ENCODE data around the gene WDFY4. TPM values are rescaled to one million over a fixed set of nuclear protein-coding genes. Genes with fewer than 3 reads are reported as not detected.

WDFY4 gene
- total RNA-seq, 1 donor from 2014 or later: not detected

DNA sequence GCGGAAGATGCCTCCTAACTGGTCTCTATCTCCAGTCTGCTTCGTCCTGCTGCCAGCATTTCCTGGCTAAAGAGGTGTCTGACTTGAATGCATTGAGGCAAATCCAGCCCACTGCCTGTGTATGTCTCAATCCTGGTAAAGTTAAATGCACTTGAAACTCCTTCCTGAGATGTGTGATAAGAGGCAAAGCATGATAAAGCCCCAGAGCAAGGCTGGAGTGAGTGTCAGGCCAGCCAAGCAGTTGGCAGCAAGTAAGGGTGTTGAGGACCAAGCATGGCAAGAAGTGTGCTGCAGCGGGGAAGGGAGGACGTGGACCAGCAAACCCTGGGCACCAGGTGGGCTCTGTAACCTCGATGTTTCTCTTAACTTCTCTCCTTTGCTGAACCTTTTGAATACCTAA lies 225.9 kb downstream of the WDFY4 start:
- Histone ChIP-seq H3F3A (ENCODE audit: low read depth) (no peaks in the 10 kb centered on the region), H3K79me2 (ENCODE audit: low read depth) (no peaks in the 10 kb centered on the region), H3K9me3 (ENCODE audit: low read depth) (no peaks in the 10 kb centered on the region), H3K4me1 (no peaks in the 10 kb centered on the region), H3K9ac (no peak overlapping the region), H4K20me1 (ENCODE audit: low read depth) (no peaks in the 10 kb centered on the region), H3K36me3 (no peaks in the 10 kb centered on the region), H2AFZ (replicated peaks) (no peak overlapping the region), H3K27me3 (no peaks in the 10 kb centered on the region), H3K27ac (no peak overlapping the region), H3K4me3 (no peak overlapping the region), H3K4me2 (no peak overlapping the region)
- Mint-ChIP-seq H3K27ac (no peak overlapping the region), H3K36me3 (no peaks in the 10 kb centered on the region), H3K9me3 (no peaks in the 10 kb centered on the region), H3K27me3 (ENCODE audit: insufficient read depth, low read depth) (peaks cover 6% of the 10 kb centered on the region), H3K4me1 (no peaks in the 10 kb centered on the region), H3K4me3 (no peak overlapping the region)
- no peak for DNase-seq (ENCODE audit: low spot score)
- TF ChIP-seq, protein P1, sequence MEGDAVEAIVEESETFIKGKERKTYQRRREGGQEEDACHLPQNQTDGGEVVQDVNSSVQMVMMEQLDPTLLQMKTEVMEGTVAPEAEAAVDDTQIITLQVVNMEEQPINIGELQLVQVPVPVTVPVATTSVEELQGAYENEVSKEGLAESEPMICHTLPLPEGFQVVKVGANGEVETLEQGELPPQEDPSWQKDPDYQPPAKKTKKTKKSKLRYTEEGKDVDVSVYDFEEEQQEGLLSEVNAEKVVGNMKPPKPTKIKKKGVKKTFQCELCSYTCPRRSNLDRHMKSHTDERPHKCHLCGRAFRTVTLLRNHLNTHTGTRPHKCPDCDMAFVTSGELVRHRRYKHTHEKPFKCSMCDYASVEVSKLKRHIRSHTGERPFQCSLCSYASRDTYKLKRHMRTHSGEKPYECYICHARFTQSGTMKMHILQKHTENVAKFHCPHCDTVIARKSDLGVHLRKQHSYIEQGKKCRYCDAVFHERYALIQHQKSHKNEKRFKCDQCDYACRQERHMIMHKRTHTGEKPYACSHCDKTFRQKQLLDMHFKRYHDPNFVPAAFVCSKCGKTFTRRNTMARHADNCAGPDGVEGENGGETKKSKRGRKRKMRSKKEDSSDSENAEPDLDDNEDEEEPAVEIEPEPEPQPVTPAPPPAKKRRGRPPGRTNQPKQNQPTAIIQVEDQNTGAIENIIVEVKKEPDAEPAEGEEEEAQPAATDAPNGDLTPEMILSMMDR (IDR thresholded peaks at IDR 0.05): no peak
- TF ChIP-seq EZH2 (IDR thresholded peaks at IDR 0.05): no peak
- no peak for TF ChIP-seq EZH2phosphoT487 (IDR thresholded peaks at IDR 0.05)

DNA sequence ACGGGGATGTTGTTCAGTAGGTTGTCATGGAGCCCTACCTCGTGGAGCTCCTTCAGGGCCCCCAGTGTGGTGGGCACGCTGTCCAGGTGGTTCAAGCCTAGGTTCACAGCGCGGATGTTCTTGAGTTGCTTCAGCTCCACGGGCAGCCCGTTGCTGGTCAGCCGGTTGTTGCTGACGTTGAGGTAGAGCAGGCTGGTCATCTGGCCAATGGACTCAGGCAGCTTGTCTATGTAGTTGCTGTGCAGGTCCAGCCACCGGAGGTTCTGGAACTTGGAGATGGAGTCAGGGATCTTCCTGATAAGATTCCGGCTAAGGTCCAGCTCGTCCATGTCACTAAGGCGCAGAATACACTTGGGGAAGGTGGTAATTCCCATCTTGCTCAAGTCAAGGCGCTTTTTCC lies 229.0 kb downstream of the WDFY4 start:
- H3K36me3 ChIP-seq: no peaks in the 10 kb centered on the region
- no peaks in the 10 kb centered on the region for H4K20me1 ChIP-seq (ENCODE audit: low read depth)
- H3K4me1 ChIP-seq: no peaks in the 10 kb centered on the region
- no peaks in the 10 kb centered on the region for H3K27me3 ChIP-seq
- H3K4me1 Mint-ChIP-seq: no peaks in the 10 kb centered on the region
- no peaks in the 10 kb centered on the region for H3K9me3 ChIP-seq (ENCODE audit: low read depth)
- DNase-seq (ENCODE audit: low spot score): no peak
- no peak overlapping the region for H3K4me2 ChIP-seq
- TF ChIP-seq, protein P1 (IDR thresholded peaks at IDR 0.05): no peak
- TF ChIP-seq EZH2phosphoT487 (IDR thresholded peaks at IDR 0.05): no peak
- no peak for TF ChIP-seq EZH2 (IDR thresholded peaks at IDR 0.05)
- peaks cover 3% of the 10 kb centered on the region for H3K27me3 Mint-ChIP-seq (ENCODE audit: insufficient read depth, low read depth)
- H3K4me3 Mint-ChIP-seq: no peak overlapping the region
- no peaks in the 10 kb centered on the region for H3K36me3 Mint-ChIP-seq
- H3K9me3 Mint-ChIP-seq: no peaks in the 10 kb centered on the region
- no peak overlapping the region for H3K9ac ChIP-seq
- no peak overlapping the region for H3K4me3 ChIP-seq
- H3F3A ChIP-seq (ENCODE audit: low read depth): no peaks in the 10 kb centered on the region
- no peaks in the 10 kb centered on the region for H3K79me2 ChIP-seq (ENCODE audit: low read depth)
- no peak overlapping the region for H3K27ac ChIP-seq
- no peak overlapping the region for H3K27ac Mint-ChIP-seq
- H2AFZ ChIP-seq (replicated peaks): no peak overlapping the region

DNA sequence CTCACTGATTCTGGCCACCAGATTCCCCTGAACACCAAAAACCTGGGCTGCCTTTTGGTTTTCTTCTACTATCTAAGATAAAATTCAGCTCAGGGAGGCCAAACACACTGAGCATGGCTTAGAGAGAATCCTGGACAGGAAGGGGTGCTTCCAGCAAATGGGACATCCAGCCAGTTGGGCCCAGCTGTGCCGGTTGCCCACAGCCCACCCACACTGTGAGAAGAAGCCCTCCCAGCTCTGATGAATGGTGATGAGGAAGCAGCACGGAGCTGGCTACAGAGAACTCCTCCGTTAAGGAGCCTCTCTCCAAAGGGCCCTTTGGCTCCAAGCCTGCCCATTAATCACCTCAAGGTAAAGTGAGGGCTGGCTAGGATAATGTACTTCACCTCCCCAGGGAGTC lies 239.1 kb downstream of the WDFY4 start:
- Histone ChIP-seq H3K36me3 (no peaks in the 10 kb centered on the region), H3K9me3 (ENCODE audit: low read depth) (no peaks in the 10 kb centered on the region), H3K27me3 (no peaks in the 10 kb centered on the region), H3F3A (ENCODE audit: low read depth) (no peaks in the 10 kb centered on the region), H4K20me1 (ENCODE audit: low read depth) (no peaks in the 10 kb centered on the region), H2AFZ (replicated peaks) (no peak overlapping the region), H3K4me3 (no peak overlapping the region), H3K9ac (no peak overlapping the region), H3K4me2 (no peak overlapping the region), H3K27ac (no peak overlapping the region), H3K79me2 (ENCODE audit: low read depth) (no peaks in the 10 kb centered on the region), H3K4me1 (no peaks in the 10 kb centered on the region)
- no peak for TF ChIP-seq EZH2 (IDR thresholded peaks at IDR 0.05)
- TF ChIP-seq EZH2phosphoT487 (IDR thresholded peaks at IDR 0.05): no peak
- TF ChIP-seq, protein P1 (IDR thresholded peaks at IDR 0.05): no peak
- H3K9me3 Mint-ChIP-seq: no peaks in the 10 kb centered on the region
- H3K4me3 Mint-ChIP-seq: no peak overlapping the region
- H3K4me1 Mint-ChIP-seq: peaks cover 13% of the 10 kb centered on the region
- DNase-seq (ENCODE audit: low spot score): no peak
- H3K27me3 Mint-ChIP-seq (ENCODE audit: insufficient read depth, low read depth): peaks cover 2% of the 10 kb centered on the region
- H3K36me3 Mint-ChIP-seq: no peaks in the 10 kb centered on the region
- no peak overlapping the region for H3K27ac Mint-ChIP-seq
